SK-N-SH treated with all-trans-retinoic acid at 6 μM for 48 hours (cell line): ENCODE data around the gene NOXA1.
"Not testable (repeated sequence)": the region's sequence is repeated elsewhere in the genome, so short reads cannot be mapped to it uniquely, and the experiment has no call there.

Experiments used
- ARNTL ChIP-seq: fragments of 450-650 bp; formaldehyde crosslinking; IDR thresholded peaks from 2 replicates; pipeline ENCODE4 v1.5.0; 2020; ENCODE audit warnings: low read depth, mild to moderate bottlenecking, moderate library complexity, borderline replicate concordance
- ESRRG ChIP-seq: fragments of 250-450 bp; sonication (Bioruptor Pico); IDR thresholded peaks from 2 replicates; pipeline ENCODE4 v1.6.1; 2021; ENCODE audit warnings: mild to moderate bottlenecking
- OSR1 ChIP-seq: fragments of 250-450 bp; sonication (Bioruptor Pico); IDR thresholded peaks from 2 replicates; pipeline ENCODE4 v1.8.0; 2022; ENCODE audit warnings: moderate library complexity, mild to moderate bottlenecking, inconsistent platforms
- POU6F1 ChIP-seq: fragments of 250-450 bp; sonication (Bioruptor Pico); IDR thresholded peaks from 2 replicates; pipeline ENCODE4 v1.8.0; 2021; ENCODE audit warnings: low read depth, mild to moderate bottlenecking, moderate library complexity, borderline replicate concordance
- RARB ChIP-seq: fragments of 250-450 bp; sonication (Bioruptor Pico); IDR thresholded peaks from 2 replicates; pipeline ENCODE4 v1.8.0; 2021; ENCODE audit warnings: mild to moderate bottlenecking, moderate library complexity
- SNAI2 ChIP-seq: fragments of 250-450 bp; sonication (Bioruptor Pico); IDR thresholded peaks from 2 replicates; pipeline ENCODE4 v1.5.0; 2020; ENCODE audit warnings: mild to moderate bottlenecking, moderate library complexity
- TCF4 ChIP-seq: fragments of 250-450 bp; sonication (Bioruptor Pico); IDR thresholded peaks from 2 replicates; pipeline ENCODE4 v1.8.0; 2021; ENCODE audit warnings: mild to moderate bottlenecking, moderate library complexity, borderline replicate concordance
- ZFP3 ChIP-seq: fragments of 250-450 bp; sonication (Bioruptor Pico); IDR thresholded peaks from 2 replicates; pipeline ENCODE4 v1.5.0; 2020; ENCODE audit warnings: mild to moderate bottlenecking, moderate library complexity
- ZFP30 ChIP-seq: fragments of 450-650 bp; formaldehyde crosslinking; IDR thresholded peaks from 2 replicates; pipeline ENCODE4 v1.5.0; 2022; ENCODE audit warnings: mild to moderate bottlenecking, moderate library complexity
- ZNF70 ChIP-seq: fragments of 450-650 bp; formaldehyde crosslinking; IDR thresholded peaks from 2 replicates; pipeline ENCODE4 v1.5.0; 2020; ENCODE audit warnings: mild to moderate bottlenecking, moderate library complexity
- ZNF8 ChIP-seq: fragments of 450-650 bp; formaldehyde crosslinking; IDR thresholded peaks from 2 replicates; pipeline ENCODE4 v1.5.0; 2020; ENCODE audit warnings: mild to moderate bottlenecking, moderate library complexity
- TF ChIP-seq, protein P1 (sequence below): fragments of 250-450 bp; sonication (Bioruptor Pico); IDR thresholded peaks from 2 replicates; pipeline ENCODE4 v1.8.0; 2020; ENCODE audit warnings: mild to moderate bottlenecking, moderate library complexity, borderline replicate concordance
- TF ChIP-seq, protein P2 (sequence below): fragments of 250-450 bp; sonication (Bioruptor Pico); IDR thresholded peaks from 2 replicates; pipeline ENCODE4 v1.5.1; 2020; ENCODE audit warnings: low read depth, mild to moderate bottlenecking, moderate library complexity
- TF ChIP-seq, protein P3 (sequence below): fragments of 250-450 bp; sonication (Bioruptor Pico); IDR thresholded peaks from 2 replicates; pipeline ENCODE4 v1.5.0; 2020; ENCODE audit warnings: mild to moderate bottlenecking, moderate library complexity

DNA sequence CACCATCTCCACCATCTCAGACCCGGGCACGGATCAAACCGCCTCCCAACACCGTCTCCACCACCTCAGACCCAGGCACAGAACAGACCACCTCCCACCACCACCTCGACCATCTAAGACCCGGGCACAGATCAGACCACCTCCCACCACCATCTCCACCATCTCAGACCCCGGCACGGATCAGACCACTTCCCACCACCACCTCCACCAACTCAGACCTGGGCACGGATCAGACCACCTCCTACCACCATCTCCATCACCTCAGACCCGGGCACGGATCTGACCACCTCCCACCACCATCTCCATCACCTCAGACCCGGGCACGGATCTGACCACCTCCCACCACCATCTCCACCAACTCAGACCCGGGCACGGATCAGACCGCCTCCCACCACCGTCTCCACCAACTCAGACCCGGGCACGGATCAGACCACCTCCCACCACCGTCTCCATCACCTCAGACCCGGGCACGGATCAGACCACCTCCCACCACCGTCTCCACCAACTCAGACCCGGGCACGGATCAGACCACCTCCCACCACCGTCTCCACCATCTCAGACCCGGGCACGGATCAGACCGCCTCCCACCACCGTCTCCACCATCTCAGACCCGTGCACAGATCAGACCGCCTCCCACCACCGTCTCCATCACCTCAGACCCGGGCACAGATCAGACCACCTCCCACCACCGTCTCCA is 43.3 kb downstream of the NOXA1 start:
- not testable (repeated sequence) for TF ChIP-seq SNAI2 (CRISPR knock-in tag); TCF4 (CRISPR knock-in tag); RARB; ZNF8 (CRISPR knock-in tag); OSR1 (CRISPR knock-in tag); ARNTL (CRISPR knock-in tag); ZFP3 (CRISPR knock-in tag); POU6F1 (CRISPR knock-in tag); ZNF70; ESRRG (CRISPR knock-in tag); ZFP30 (CRISPR knock-in tag)
- TF ChIP-seq, protein P1, sequence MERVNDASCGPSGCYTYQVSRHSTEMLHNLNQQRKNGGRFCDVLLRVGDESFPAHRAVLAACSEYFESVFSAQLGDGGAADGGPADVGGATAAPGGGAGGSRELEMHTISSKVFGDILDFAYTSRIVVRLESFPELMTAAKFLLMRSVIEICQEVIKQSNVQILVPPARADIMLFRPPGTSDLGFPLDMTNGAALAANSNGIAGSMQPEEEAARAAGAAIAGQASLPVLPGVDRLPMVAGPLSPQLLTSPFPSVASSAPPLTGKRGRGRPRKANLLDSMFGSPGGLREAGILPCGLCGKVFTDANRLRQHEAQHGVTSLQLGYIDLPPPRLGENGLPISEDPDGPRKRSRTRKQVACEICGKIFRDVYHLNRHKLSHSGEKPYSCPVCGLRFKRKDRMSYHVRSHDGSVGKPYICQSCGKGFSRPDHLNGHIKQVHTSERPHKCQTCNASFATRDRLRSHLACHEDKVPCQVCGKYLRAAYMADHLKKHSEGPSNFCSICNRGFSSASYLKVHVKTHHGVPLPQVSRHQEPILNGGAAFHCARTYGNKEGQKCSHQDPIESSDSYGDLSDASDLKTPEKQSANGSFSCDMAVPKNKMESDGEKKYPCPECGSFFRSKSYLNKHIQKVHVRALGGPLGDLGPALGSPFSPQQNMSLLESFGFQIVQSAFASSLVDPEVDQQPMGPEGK (CRISPR knock-in tag), result not testable (repeated sequence)
- TF ChIP-seq, protein P2, sequence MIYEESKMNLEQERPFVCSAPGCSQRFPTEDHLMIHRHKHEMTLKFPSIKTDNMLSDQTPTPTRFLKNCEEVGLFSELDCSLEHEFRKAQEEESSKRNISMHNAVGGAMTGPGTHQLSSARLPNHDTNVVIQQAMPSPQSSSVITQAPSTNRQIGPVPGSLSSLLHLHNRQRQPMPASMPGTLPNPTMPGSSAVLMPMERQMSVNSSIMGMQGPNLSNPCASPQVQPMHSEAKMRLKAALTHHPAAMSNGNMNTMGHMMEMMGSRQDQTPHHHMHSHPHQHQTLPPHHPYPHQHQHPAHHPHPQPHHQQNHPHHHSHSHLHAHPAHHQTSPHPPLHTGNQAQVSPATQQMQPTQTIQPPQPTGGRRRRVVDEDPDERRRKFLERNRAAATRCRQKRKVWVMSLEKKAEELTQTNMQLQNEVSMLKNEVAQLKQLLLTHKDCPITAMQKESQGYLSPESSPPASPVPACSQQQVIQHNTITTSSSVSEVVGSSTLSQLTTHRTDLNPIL (CRISPR knock-in tag), result not testable (repeated sequence)
- TF ChIP-seq, protein P3, sequence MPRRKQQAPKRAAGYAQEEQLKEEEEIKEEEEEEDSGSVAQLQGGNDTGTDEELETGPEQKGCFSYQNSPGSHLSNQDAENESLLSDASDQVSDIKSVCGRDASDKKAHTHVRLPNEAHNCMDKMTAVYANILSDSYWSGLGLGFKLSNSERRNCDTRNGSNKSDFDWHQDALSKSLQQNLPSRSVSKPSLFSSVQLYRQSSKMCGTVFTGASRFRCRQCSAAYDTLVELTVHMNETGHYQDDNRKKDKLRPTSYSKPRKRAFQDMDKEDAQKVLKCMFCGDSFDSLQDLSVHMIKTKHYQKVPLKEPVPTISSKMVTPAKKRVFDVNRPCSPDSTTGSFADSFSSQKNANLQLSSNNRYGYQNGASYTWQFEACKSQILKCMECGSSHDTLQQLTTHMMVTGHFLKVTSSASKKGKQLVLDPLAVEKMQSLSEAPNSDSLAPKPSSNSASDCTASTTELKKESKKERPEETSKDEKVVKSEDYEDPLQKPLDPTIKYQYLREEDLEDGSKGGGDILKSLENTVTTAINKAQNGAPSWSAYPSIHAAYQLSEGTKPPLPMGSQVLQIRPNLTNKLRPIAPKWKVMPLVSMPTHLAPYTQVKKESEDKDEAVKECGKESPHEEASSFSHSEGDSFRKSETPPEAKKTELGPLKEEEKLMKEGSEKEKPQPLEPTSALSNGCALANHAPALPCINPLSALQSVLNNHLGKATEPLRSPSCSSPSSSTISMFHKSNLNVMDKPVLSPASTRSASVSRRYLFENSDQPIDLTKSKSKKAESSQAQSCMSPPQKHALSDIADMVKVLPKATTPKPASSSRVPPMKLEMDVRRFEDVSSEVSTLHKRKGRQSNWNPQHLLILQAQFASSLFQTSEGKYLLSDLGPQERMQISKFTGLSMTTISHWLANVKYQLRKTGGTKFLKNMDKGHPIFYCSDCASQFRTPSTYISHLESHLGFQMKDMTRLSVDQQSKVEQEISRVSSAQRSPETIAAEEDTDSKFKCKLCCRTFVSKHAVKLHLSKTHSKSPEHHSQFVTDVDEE (CRISPR knock-in tag), result not testable (repeated sequence)
